IPS-18a (cell line): ENCODE results near the gene SRRM5.
"Not testable (repeated sequence)": the region's sequence is repeated elsewhere in the genome, so short reads cannot be mapped to it uniquely, and the experiment has no call there.

Source experiments
- H3K27ac ChIP-seq: one replicate; pipeline ENCODE4 v1.5.1; 2013; ENCODE audit warnings: low read length
- H3K27me3 ChIP-seq: one replicate; pipeline ENCODE4 v1.6.1; 2013; ENCODE audit warnings: mild to moderate bottlenecking, low read length; ENCODE audit not compliant: control insufficient read depth, insufficient read depth
- H3K36me3 ChIP-seq: one replicate; pipeline ENCODE4 v1.6.1; 2013; ENCODE audit warnings: low read depth, low read length; ENCODE audit not compliant: control insufficient read depth
- H3K4me1 ChIP-seq: one replicate; pipeline ENCODE4 v1.6.1; 2013; ENCODE audit warnings: low read depth, low read length; ENCODE audit not compliant: control insufficient read depth
- H3K4me3 ChIP-seq: one replicate; pipeline ENCODE4 v1.5.1; 2013; ENCODE audit warnings: low read length
- H3K9ac ChIP-seq: one replicate; pipeline ENCODE4 v1.6.1; 2013; ENCODE audit warnings: mild to moderate bottlenecking, low read length, moderate library complexity
- H3K9me3 ChIP-seq: one replicate; pipeline ENCODE4 v1.6.1; 2013; ENCODE audit warnings: low read depth, low read length; ENCODE audit not compliant: control insufficient read depth

SRRM5 gene

GRCh38 chr19:43634872-43635560, 23.1 kb downstream of the SRRM5 start:
- H3K4me3 ChIP-seq, result peak overlapping the region; percentile 41
- no peak overlapping the region for H3K27ac ChIP-seq

GRCh38 chr19:43635561-43635940, 23.7 kb downstream of the SRRM5 start:
- H3K36me3 ChIP-seq, H3K9ac ChIP-seq: not testable (repeated sequence)

More at GRCh38 chr19:43634872-43635560, 23.1 kb downstream of the SRRM5 start:
- Histone ChIP-seq H3K9me3 (no peaks in the 10 kb centered on the region), H3K9ac (peak overlapping the region; percentile 57), H3K27me3 (peaks cover 27% of the 10 kb centered on the region), H3K4me1 (peaks cover 11% of the 10 kb centered on the region), H3K36me3 (no peaks in the 10 kb centered on the region)

GRCh38 chr19:43636121-43636683, 24.3 kb downstream of the SRRM5 start:
- Histone ChIP-seq H3K27ac (no peak overlapping the region), H3K9me3 (no peaks in the 10 kb centered on the region), H3K4me1 (peaks cover 11% of the 10 kb centered on the region), H3K27me3 (peaks cover 39% of the 10 kb centered on the region), H3K9ac (no peak overlapping the region), H3K4me3 (no peak overlapping the region), H3K36me3 (no peaks in the 10 kb centered on the region)

More at GRCh38 chr19:43635561-43635940, 23.7 kb downstream of the SRRM5 start:
- not testable (repeated sequence) for H3K27ac ChIP-seq, H3K9me3 ChIP-seq
- Histone ChIP-seq H3K4me1 (peaks cover 11% of the 10 kb centered on the region), H3K27me3 (peaks cover 33% of the 10 kb centered on the region), H3K4me3 (peak overlapping the region; percentile 41)

GRCh38 chr19:43638214-43638994, 26.5 kb downstream of the SRRM5 start:
- no peaks in the 10 kb centered on the region for H3K9me3 ChIP-seq
- no peaks in the 10 kb centered on the region for H3K36me3 ChIP-seq
- peak overlapping the region; percentile 72 for H3K4me3 ChIP-seq
- H3K4me1 ChIP-seq, result peaks cover 11% of the 10 kb centered on the region
- no peak overlapping the region for H3K27ac ChIP-seq
- H3K9ac ChIP-seq, result peak overlapping the region; percentile 49
- H3K27me3 ChIP-seq, result peaks cover 46% of the 10 kb centered on the region

- Histone ChIP-seq H3K36me3 (no peaks in the 10 kb centered on the region), H3K9me3 (no peaks in the 10 kb centered on the region), H3K27me3 (peaks cover 46% of the 10 kb centered on the region), H3K9ac (peak overlapping the region; percentile 49), H3K4me1 (peaks cover 10% of the 10 kb centered on the region), H3K27ac (no peak overlapping the region), H3K4me3 (peak overlapping the region; percentile 72)
Observed at GRCh38 chr19:43638995-43639518, 27.2 kb downstream of the SRRM5 start.

- Histone ChIP-seq H3K4me3 (peak within 1 kb of the TSS; percentile 72), H3K9me3 (no peaks in the 10 kb centered on the region), H3K27me3 (peaks cover 46% of the 10 kb centered on the region), H3K9ac (peak within 1 kb of the TSS; percentile 49), H3K27ac (no peak within 1 kb of the TSS), H3K36me3 (no peaks in the 10 kb centered on the region), H3K4me1 (peaks cover 8% of the 10 kb centered on the region)
Observed at GRCh38 chr19:43639519-43640423, 27.9 kb downstream of the SRRM5 start, which contains the start of gene CADM4. CADM4 (minus strand) TSS chr19:43639850; CDS start chr19:43639790, 60 bp downstream.

GRCh38 chr19:43640424-43640757, 28.5 kb downstream of the SRRM5 start:
- peak overlapping the region; percentile 70 for H3K4me3 ChIP-seq
- H3K9ac ChIP-seq, result no peak overlapping the region
- H3K9me3 ChIP-seq, result no peaks in the 10 kb centered on the region
- peaks cover 8% of the 10 kb centered on the region for H3K4me1 ChIP-seq
- no peaks in the 10 kb centered on the region for H3K36me3 ChIP-seq
- H3K27me3 ChIP-seq, result peaks cover 46% of the 10 kb centered on the region
- no peak overlapping the region for H3K27ac ChIP-seq

- no peaks in the 10 kb centered on the region for H3K9me3 ChIP-seq
- no peak overlapping the region for H3K27ac ChIP-seq
- no peak overlapping the region for H3K9ac ChIP-seq
- no peaks in the 10 kb centered on the region for H3K36me3 ChIP-seq
- H3K4me1 ChIP-seq, result peaks cover 5% of the 10 kb centered on the region
- no peak overlapping the region for H3K4me3 ChIP-seq
- peaks cover 46% of the 10 kb centered on the region for H3K27me3 ChIP-seq
Observed at GRCh38 chr19:43641333-43641732, 29.4 kb downstream of the SRRM5 start.

- H3K9me3 ChIP-seq, result no peaks in the 10 kb centered on the region
- no peaks in the 10 kb centered on the region for H3K36me3 ChIP-seq
Observed at GRCh38 chr19:43642531-43642930, 30.6 kb downstream of the SRRM5 start.

GRCh38 chr19:43643326-43643725, 31.4 kb downstream of the SRRM5 start:
- no peaks in the 10 kb centered on the region for H3K9me3 ChIP-seq
- peaks cover 31% of the 10 kb centered on the region for H3K27me3 ChIP-seq
- no peak overlapping the region for H3K9ac ChIP-seq

More at GRCh38 chr19:43642531-43642930, 30.6 kb downstream of the SRRM5 start:
- H3K27ac ChIP-seq, result no peak overlapping the region
- peaks cover 4% of the 10 kb centered on the region for H3K4me1 ChIP-seq
- no peak overlapping the region for H3K4me3 ChIP-seq
- no peak overlapping the region for H3K9ac ChIP-seq
- peaks cover 39% of the 10 kb centered on the region for H3K27me3 ChIP-seq

GRCh38 chr19:43644181-43644580, 32.3 kb downstream of the SRRM5 start:
- Histone ChIP-seq H3K27ac (no peak overlapping the region), H3K4me3 (no peak overlapping the region), H3K4me1 (no peaks in the 10 kb centered on the region), H3K9ac (no peak overlapping the region), H3K36me3 (peaks cover 7% of the 10 kb centered on the region), H3K9me3 (no peaks in the 10 kb centered on the region), H3K27me3 (peaks cover 22% of the 10 kb centered on the region)

More at GRCh38 chr19:43643326-43643725, 31.4 kb downstream of the SRRM5 start:
- H3K36me3 ChIP-seq, result no peaks in the 10 kb centered on the region
- H3K4me3 ChIP-seq, result no peak overlapping the region
- peaks cover 4% of the 10 kb centered on the region for H3K4me1 ChIP-seq
- H3K27ac ChIP-seq, result no peak overlapping the region
